ENCODE data around the gene SORCS2. TPM values are rescaled to one million over a fixed set of nuclear protein-coding genes. Genes with fewer than 3 reads are reported as not detected.

Gene SORCS2
- polyA plus RNA-seq, 1 donor (not counting 4 experiments of a cell fraction or from before 2014, with no cell fraction given), result 0.09 TPM

- H3K27ac ChIP-seq (ENCODE audit: control insufficient read depth, insufficient read depth, low read length), result no peak overlapping the region
- H3K4me2 ChIP-seq (ENCODE audit: control insufficient read depth, extremely low read depth, insufficient read depth, low read depth, low read length), result no peak overlapping the region
- no peak overlapping the region for H3K4me3 ChIP-seq (ENCODE audit: control insufficient read depth in 2 of 3, extremely low read depth in 1 of 3, insufficient read depth in 2 of 3, low read depth in 1 of 3, low read length in 3 of 3)
- no peak overlapping the region for H3K9ac ChIP-seq (ENCODE audit: control insufficient read depth, extremely low read depth, insufficient read depth, low read length)
- no peak overlapping the region for H2AFZ ChIP-seq (ENCODE audit: control insufficient read depth, low read length)
- H3K27me3 ChIP-seq (ENCODE audit: control insufficient read depth, extremely low read depth, insufficient read depth, low read length), result no peaks in the 10 kb centered on the region
- H3K79me2 ChIP-seq (ENCODE audit: control insufficient read depth, insufficient read depth, low read length), result no peaks in the 10 kb centered on the region
- TF ChIP-seq EZH2 (IDR thresholded peaks at IDR 0.05; ENCODE audit: low read length), result no peak
- no peak for TF ChIP-seq CTCF (optimal IDR thresholded peaks at IDR 0.05 in 1 of 3, IDR thresholded peaks at IDR 0.05 in 1 of 3, conservative IDR thresholded peaks at IDR 0.05 in 1 of 3; ENCODE audit: extremely low read depth in 1 of 3, insufficient read depth in 2 of 3, low read length in 3 of 3)
- H3K4me1 ChIP-seq (ENCODE audit: control insufficient read depth, extremely low read depth, insufficient read depth, low read length), result peaks cover 12% of the 10 kb centered on the region
- dilution Hi-C loops (cut with MboI; ENCODE audit: extremely low pct_ligation_motif_present, low sequenced_read_pairs), result no loop called here
- no peak for DNase-seq (ENCODE audit: low read depth, low spot score)
- no peak for FAIRE-seq
- H3K36me3 ChIP-seq (ENCODE audit: control insufficient read depth in 2 of 2, extremely low read depth in 1 of 2, insufficient read depth in 2 of 2, low read length in 2 of 2), result no peaks in the 10 kb centered on the region
- no peaks in the 10 kb centered on the region for H4K20me1 ChIP-seq (ENCODE audit: control insufficient read depth, extremely low read depth, insufficient read depth, low read length)
- H3K9me1 ChIP-seq (ENCODE audit: control insufficient read depth, extremely low read depth, insufficient read depth, low read length), result no peaks in the 10 kb centered on the region
- H3K9me3 ChIP-seq (ENCODE audit: control insufficient read depth, low read depth, low read length), result peaks cover 25% of the 10 kb centered on the region
Measured at GRCh38 chr4:7554905-7555304, 362.6 kb downstream of the SORCS2 start.

- dilution Hi-C loops (cut with MboI; ENCODE audit: extremely low pct_ligation_motif_present, low sequenced_read_pairs), result no loop called here
- TF ChIP-seq EZH2 (IDR thresholded peaks at IDR 0.05; ENCODE audit: low read length) (no peak), CTCF (optimal IDR thresholded peaks at IDR 0.05 in 1 of 3, IDR thresholded peaks at IDR 0.05 in 1 of 3, conservative IDR thresholded peaks at IDR 0.05 in 1 of 3; ENCODE audit: extremely low read depth in 1 of 3, insufficient read depth in 2 of 3, low read length in 3 of 3) (no peak)
- FAIRE-seq (no peak), DNase-seq (ENCODE audit: low read depth, low spot score) (no peak)
- Histone ChIP-seq H4K20me1 (ENCODE audit: control insufficient read depth, extremely low read depth, insufficient read depth, low read length) (no peaks in the 10 kb centered on the region), H3K36me3 (ENCODE audit: control insufficient read depth in 2 of 2, extremely low read depth in 1 of 2, insufficient read depth in 2 of 2, low read length in 2 of 2) (no peaks in the 10 kb centered on the region), H3K4me2 (ENCODE audit: control insufficient read depth, extremely low read depth, insufficient read depth, low read depth, low read length) (no peak overlapping the region), H3K9ac (ENCODE audit: control insufficient read depth, extremely low read depth, insufficient read depth, low read length) (no peak overlapping the region), H3K27ac (ENCODE audit: control insufficient read depth, insufficient read depth, low read length) (no peak overlapping the region), H3K4me3 (ENCODE audit: control insufficient read depth in 2 of 3, extremely low read depth in 1 of 3, insufficient read depth in 2 of 3, low read depth in 1 of 3, low read length in 3 of 3) (no peak overlapping the region), H3K4me1 (ENCODE audit: control insufficient read depth, extremely low read depth, insufficient read depth, low read length) (peaks cover 12% of the 10 kb centered on the region), H3K79me2 (ENCODE audit: control insufficient read depth, insufficient read depth, low read length) (no peaks in the 10 kb centered on the region), H3K27me3 (ENCODE audit: control insufficient read depth, extremely low read depth, insufficient read depth, low read length) (no peaks in the 10 kb centered on the region), H3K9me1 (ENCODE audit: control insufficient read depth, extremely low read depth, insufficient read depth, low read length) (no peaks in the 10 kb centered on the region), H3K9me3 (ENCODE audit: control insufficient read depth, low read depth, low read length) (peaks cover 21% of the 10 kb centered on the region), H2AFZ (ENCODE audit: control insufficient read depth, low read length) (no peak overlapping the region)
Measured at GRCh38 chr4:7556558-7556957, 364.2 kb downstream of the SORCS2 start.

Measured in keratinocyte (primary cell).